OCI-LY3 (cell line): ENCODE measurements around the gene KDM4B.

Source experiments
- H2AFZ ChIP-seq: fragments of 200-600, 300-600 bp; shearing (Covaris generic); 2 replicates; pipeline ENCODE4 v1.6.0; 2014; ENCODE audit warnings: antibody characterized with exemption, low read depth, low read length
- H3K27ac ChIP-seq: fragments of 200-600, 300-600 bp; sonication (generic); 2 replicates; pipeline ENCODE4 v1.5.1; 2014; ENCODE audit warnings: mild to moderate bottlenecking, low read length, moderate library complexity, mixed read lengths
- H3K27me3 ChIP-seq: fragments of 200-600, 300-600 bp; sonication (generic); 2 replicates; pipeline ENCODE4 v1.6.1; 2014; ENCODE audit warnings: low read depth, low read length, mixed read lengths
- H3K36me3 ChIP-seq: fragments of 200-600, 300-600 bp; sonication (generic); replicated peaks from 2 replicates; pipeline ENCODE3; 2014; ENCODE audit warnings: low read depth, low read length, mixed read lengths
- H3K4me1 ChIP-seq: fragments of 300-600, 200-600 bp; sonication (generic); 2 replicates; pipeline ENCODE4 v1.6.1; 2014; ENCODE audit warnings: low read length, mixed read lengths
- H3K4me2 ChIP-seq: fragments of 200-600, 300-600 bp; sonication (generic); 2 replicates; pipeline ENCODE4 v1.6.1; 2014; ENCODE audit warnings: low read length, mixed read lengths
- H3K4me3 ChIP-seq: fragments of 300-600, 200-600 bp; sonication (generic); 2 replicates; pipeline ENCODE4 v1.5.1; 2014; ENCODE audit warnings: antibody characterized with exemption, mild to moderate bottlenecking, low read length, moderate library complexity
- H3K79me2 ChIP-seq: fragments of 300-600, 200-600 bp; shearing (Covaris generic); 2 replicates; pipeline ENCODE4 v1.6.1; 2014; ENCODE audit warnings: mild to moderate bottlenecking, low read length, mixed read lengths
- H3K9ac ChIP-seq: fragments of 300-600, 200-600 bp; shearing (Covaris generic); 2 replicates; pipeline ENCODE4 v1.6.0; 2014; ENCODE audit warnings: mild to moderate bottlenecking, low read length, moderate library complexity
- H3K9me3 ChIP-seq: fragments of 200-600, 300-600 bp; shearing (Covaris generic); 2 replicates; pipeline ENCODE4 v1.6.1; 2014; ENCODE audit warnings: low read length, mixed read lengths; ENCODE audit not compliant: insufficient read depth
- H4K20me1 ChIP-seq: fragments of 200-600, 300-600 bp; sonication (generic); 2 replicates; pipeline ENCODE4 v1.6.1; 2016; ENCODE audit warnings: low read length, mixed read lengths; ENCODE audit not compliant: insufficient read depth
- EZH2phosphoT487 ChIP-seq: fragments of 200-600 bp; shearing (Covaris generic); IDR thresholded peaks from 2 replicates; pipeline ENCODE4 v1.6.1; 2018; ENCODE audit warnings: antibody characterized with exemption, mixed run types, low read depth
- TF ChIP-seq, protein P1 (sequence below): fragments of 200-600, 300-600 bp; sonication (generic); IDR thresholded peaks from 2 replicates; pipeline ENCODE4 v1.5.1; 2014; ENCODE audit warnings: antibody characterized with exemption, low read length, low read depth

Gene KDM4B

DNA sequence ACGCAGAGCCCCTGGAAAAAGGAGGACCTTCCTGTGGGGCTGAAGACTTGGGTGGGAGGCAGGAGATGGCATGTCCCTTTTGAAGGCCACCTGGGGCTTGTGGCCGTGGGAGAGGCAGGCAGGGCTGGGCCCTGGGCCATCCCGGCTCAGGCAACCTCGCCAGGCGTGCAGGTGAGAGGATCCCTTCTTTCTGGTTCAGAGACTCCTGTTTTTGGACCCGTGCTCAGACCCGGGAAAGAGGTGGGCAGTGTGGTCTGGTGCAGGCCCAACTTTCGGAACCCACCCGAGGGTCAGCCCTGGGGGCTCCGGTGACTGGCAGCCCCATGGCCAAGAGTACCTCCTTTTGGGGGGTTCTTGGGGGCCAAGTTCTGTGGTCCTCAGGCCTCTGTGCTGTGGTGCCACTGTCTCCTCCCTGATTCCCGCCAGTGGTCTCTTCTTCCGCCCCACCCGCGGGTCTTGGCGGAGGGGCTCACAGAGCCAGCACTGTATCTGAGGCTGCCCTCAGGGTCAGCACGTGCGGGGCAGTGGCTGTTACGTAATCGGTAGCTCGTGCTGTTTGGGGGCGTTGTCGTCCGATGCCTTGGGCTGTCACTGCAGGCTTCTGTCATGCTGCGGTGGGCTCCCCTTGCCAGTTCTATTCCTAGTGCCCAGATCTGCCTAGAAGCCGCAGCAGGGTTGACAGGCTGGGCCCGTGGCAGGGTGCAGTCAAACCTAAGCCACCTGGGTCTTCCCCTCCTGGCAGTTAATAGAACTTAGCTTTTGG lies 42.7 kb downstream of the KDM4B start:
- no peak overlapping the region for H2AFZ ChIP-seq
- peaks cover 87% of the 10 kb centered on the region for H4K20me1 ChIP-seq
- H3K9ac ChIP-seq, result no peak overlapping the region
- H3K79me2 ChIP-seq, result peaks cover 67% of the 10 kb centered on the region
- TF ChIP-seq, protein P1, sequence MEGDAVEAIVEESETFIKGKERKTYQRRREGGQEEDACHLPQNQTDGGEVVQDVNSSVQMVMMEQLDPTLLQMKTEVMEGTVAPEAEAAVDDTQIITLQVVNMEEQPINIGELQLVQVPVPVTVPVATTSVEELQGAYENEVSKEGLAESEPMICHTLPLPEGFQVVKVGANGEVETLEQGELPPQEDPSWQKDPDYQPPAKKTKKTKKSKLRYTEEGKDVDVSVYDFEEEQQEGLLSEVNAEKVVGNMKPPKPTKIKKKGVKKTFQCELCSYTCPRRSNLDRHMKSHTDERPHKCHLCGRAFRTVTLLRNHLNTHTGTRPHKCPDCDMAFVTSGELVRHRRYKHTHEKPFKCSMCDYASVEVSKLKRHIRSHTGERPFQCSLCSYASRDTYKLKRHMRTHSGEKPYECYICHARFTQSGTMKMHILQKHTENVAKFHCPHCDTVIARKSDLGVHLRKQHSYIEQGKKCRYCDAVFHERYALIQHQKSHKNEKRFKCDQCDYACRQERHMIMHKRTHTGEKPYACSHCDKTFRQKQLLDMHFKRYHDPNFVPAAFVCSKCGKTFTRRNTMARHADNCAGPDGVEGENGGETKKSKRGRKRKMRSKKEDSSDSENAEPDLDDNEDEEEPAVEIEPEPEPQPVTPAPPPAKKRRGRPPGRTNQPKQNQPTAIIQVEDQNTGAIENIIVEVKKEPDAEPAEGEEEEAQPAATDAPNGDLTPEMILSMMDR, result no peak
- TF ChIP-seq EZH2phosphoT487, result no peak
- H3K4me2 ChIP-seq, result no peak overlapping the region
- no peaks in the 10 kb centered on the region for H3K27me3 ChIP-seq
- no peak overlapping the region for H3K27ac ChIP-seq
- H3K4me1 ChIP-seq, result no peaks in the 10 kb centered on the region
- H3K36me3 ChIP-seq, result peaks cover 14% of the 10 kb centered on the region
- no peaks in the 10 kb centered on the region for H3K9me3 ChIP-seq
- H3K4me3 ChIP-seq, result no peak overlapping the region

DNA sequence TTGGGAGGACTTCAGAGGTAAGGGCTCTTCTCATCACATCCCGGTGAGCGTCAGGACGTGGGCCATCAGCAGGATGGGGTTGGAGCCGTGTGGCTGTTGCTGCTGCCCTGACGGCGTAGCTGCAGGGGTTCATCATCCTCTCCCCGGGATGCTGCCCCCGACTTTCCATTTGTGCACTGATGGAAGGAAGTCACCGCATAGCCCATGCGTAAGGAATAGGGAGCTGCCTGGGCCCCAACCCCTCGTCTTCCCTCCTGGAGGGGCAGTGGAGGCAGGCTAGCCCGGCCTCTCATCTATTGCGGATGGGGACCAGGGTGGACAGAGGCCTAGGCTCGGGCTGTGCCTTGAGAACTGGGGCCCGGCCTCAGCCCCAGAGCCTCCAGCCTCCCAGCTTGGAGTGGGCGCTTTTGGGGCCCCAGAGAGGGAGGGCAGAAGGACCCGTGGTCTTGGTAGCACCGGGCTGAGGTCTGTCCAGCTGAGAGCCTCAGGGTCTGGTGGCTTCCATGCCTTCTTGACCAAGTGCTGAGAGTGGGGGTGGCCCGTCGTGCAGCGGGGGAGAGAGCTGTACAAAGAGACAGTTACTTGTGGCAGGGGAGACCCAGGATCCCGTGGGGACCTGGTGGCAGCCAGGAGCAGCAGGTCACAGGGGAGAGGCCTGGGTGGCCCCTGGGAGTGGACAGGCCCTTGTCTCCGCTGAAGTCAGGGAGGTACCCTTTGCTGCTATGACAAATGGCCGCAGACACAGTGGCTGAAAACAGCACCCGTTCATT lies 44.0 kb downstream of the KDM4B start:
- no peak overlapping the region for H3K9ac ChIP-seq
- H3K4me2 ChIP-seq, result no peak overlapping the region

DNA sequence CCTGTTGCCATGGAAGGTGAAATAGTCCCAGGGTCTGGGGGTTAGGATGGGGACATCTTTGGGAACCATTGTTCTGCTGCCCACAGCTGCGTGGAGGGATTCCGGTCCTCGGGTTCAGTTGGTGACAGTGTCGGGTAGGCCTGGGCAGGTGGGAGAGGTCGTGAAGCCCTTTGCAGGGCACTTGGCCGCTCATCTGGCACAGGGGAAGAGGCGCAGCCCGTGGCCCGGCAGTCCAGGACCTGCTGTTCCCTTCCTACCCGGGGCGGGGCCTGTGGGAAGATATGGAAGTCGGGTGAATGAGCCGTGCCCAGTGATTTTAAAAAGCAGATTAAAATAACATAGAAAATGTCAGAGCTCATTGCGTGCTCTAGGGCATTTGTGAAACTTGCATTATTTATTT lies 44.8 kb downstream of the KDM4B start:
- Histone ChIP-seq H3K36me3 (peaks cover 26% of the 10 kb centered on the region), H3K4me1 (no peaks in the 10 kb centered on the region), H3K4me3 (no peak overlapping the region), H3K27me3 (no peaks in the 10 kb centered on the region), H3K27ac (no peak overlapping the region), H3K9ac (no peak overlapping the region), H3K4me2 (no peak overlapping the region), H2AFZ (no peak overlapping the region), H4K20me1 (peaks cover 80% of the 10 kb centered on the region), H3K79me2 (peaks cover 60% of the 10 kb centered on the region), H3K9me3 (no peaks in the 10 kb centered on the region)
- TF ChIP-seq EZH2phosphoT487, result no peak
- TF ChIP-seq, protein P1, result no peak

More for the DNA sequence above, 44.0 kb downstream of the KDM4B start:
- no peaks in the 10 kb centered on the region for H3K9me3 ChIP-seq
- no peaks in the 10 kb centered on the region for H3K27me3 ChIP-seq
- no peak overlapping the region for H3K4me3 ChIP-seq
- no peak overlapping the region for H3K27ac ChIP-seq
- peaks cover 18% of the 10 kb centered on the region for H3K36me3 ChIP-seq
- H3K4me1 ChIP-seq, result no peaks in the 10 kb centered on the region
- no peak overlapping the region for H2AFZ ChIP-seq
- H3K79me2 ChIP-seq, result peaks cover 57% of the 10 kb centered on the region
- TF ChIP-seq, protein P1, result no peak
- TF ChIP-seq EZH2phosphoT487, result no peak
- H4K20me1 ChIP-seq, result peaks cover 84% of the 10 kb centered on the region

DNA sequence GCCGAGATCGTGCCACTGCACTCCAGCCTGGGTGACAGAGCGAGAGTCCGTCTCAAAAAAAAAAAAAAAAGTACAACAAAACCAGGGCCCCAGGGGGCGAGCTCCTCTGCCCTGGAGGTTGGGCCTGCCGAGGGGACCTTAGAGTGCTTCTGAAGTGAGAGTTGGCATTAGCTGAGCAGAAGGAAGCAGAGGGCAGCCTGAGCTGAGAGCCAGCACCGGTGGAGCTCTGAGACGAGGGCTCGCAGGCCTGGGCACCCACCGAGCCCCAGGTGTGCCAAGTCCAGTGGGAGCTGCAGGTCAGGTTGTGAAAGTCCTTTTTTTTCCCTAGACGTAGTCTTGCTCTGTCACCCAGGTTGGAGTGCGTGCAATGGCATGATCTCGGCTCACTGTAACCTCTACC lies 46.0 kb downstream of the KDM4B start:
- H3K4me3 ChIP-seq, result no peak overlapping the region
- no peak overlapping the region for H3K27ac ChIP-seq
- TF ChIP-seq, protein P1, result no peak
- TF ChIP-seq EZH2phosphoT487, result no peak
- H4K20me1 ChIP-seq, result peaks cover 80% of the 10 kb centered on the region
- H3K27me3 ChIP-seq, result no peaks in the 10 kb centered on the region
- no peak overlapping the region for H3K9ac ChIP-seq
- no peak overlapping the region for H3K4me2 ChIP-seq
- no peak overlapping the region for H2AFZ ChIP-seq
- H3K9me3 ChIP-seq, result no peaks in the 10 kb centered on the region
- no peaks in the 10 kb centered on the region for H3K4me1 ChIP-seq
- peaks cover 62% of the 10 kb centered on the region for H3K79me2 ChIP-seq
- peaks cover 31% of the 10 kb centered on the region for H3K36me3 ChIP-seq
